GM21390 (cell line): Measurements from ENCODE around the gene TBC1D12.

Experiments
- ATAC-seq: cut with Tn5 transposase; IDR thresholded peaks from one replicate; pipeline ENCODE4 v1.9.1; 2021; ENCODE audit not compliant: unreplicated experiment

The TBC1D12 gene

GRCh38 chr10:94405406-94405805, 3.1 kb downstream of the TBC1D12 start:
- no peak for ATAC-seq

DNA sequence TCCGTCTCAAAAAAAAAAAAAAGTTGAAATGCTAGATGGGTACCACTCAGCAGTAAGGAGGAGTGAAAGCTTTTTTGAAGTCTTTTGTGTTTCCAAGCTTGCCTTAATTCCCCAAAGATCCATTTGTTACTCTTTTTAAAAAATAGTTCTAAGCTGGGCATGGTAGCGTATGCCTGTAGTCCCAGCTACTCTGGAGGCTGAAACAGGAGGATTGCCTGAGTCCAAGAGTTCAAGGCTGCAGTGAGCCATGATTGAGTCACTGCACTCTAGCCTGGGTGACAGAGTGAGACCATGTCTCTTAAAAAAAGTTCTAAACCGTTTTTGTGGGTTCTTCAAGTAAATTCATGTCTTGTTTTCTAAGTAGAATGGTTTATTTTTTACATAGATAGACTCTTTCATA, 5.3 kb downstream of the TBC1D12 start:
- no peak for ATAC-seq

DNA sequence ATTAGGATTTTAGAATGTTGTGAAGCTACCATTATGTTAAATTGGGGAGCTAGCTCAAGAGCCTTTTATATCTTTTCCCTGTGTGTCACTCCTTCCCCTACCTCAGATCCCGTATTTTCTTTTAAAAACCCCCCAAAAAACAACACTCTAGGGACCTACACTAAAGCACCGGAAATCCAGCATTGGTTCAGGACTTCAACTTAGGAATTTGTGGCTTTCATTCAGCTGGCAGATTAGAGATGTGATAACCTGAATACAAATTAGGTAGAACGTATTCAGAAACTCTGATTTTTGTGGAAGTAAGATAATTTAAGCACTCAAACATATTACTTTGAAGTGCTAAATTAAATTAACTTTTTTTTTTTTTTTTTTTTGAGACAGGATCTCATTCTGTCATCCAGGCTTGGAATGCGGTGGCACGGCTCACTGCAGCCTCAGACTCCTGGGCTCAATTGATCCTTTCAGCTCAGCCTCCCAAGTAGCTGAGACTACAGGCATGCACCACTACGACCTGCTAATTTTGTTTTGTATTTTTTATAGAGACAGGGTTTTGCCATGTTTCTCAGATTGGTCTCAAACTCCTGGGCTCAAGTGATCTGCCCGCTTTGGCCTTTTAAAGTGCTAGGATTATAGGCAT, 6.8 kb downstream of the TBC1D12 start:
- ATAC-seq = no peak

GRCh38 chr10:94411304-94411703, 9.0 kb downstream of the TBC1D12 start:
- ATAC-seq = no peak

DNA sequence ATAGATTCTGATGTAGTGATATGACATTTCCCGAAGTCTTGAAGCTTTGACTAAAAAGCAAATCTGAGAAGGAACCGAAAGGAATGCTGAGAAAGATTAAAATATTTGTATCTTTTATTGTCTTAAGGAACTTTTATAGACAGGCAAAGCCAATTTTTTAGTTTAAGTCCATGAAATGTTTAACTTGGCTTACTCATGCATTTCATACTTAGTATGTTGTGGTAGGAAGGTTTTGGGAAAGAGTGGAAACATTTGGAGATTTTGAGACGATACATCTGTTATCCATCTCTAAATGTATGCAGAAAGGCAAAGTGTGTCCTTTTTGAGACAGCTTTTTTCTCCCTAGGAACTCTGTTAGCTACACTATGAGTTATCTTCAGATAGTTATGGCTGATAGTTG, 10.1 kb downstream of the TBC1D12 start:
- ATAC-seq = no peak

- ATAC-seq = no peak
These were observed 11.0 kb downstream of the TBC1D12 start for GRCh38 chr10:94413361-94413760.

DNA sequence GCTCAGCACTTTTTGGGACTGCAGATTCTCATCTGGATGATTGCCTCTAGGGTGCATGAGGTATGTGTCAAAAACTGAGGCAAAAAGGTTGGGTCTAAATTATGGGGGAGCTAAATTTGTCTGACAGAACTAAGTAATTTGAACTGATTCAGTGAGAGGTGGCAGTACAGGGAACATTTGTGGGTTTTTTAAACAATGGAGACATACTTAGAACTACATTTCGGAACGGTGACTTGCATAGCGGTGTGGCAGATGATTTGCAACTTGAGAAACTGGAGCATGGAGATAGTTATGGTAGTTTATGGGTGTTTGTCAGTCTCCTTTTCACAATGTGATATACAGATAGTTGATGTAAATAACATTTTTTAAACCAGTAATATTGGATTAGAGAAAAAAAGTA, 14.6 kb downstream of the TBC1D12 start:
- no peak for ATAC-seq

- no peak for ATAC-seq
These were observed 15.0 kb downstream of the TBC1D12 start for GRCh38 chr10:94417321-94417720.

GRCh38 chr10:94420516-94420915, 18.2 kb downstream of the TBC1D12 start:
- ATAC-seq = no peak

DNA sequence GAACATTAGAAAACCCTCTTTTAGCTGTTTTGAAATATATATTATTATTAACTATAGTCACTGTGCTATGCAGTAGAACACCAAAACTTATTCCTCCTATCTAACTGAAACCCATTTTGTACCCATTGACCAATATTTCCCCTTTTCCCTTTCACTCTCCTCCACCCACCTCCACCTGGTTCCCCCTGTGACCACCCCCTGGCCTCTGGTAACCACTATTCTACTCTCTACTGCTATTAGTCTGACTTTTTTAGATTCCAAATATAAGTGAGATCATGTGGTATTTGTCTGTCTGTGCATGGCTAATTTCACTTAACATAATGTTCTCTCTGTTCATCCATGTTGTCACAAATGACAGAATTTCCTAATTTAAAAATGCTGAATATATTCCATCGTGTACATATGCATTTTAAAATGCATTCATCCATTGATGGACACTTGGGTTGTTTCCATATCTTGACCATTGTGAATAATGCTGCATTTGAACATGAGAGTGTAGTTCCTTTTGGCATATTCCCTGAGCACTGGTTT, 18.7 kb downstream of the TBC1D12 start:
- ATAC-seq = no peak

- no peak for ATAC-seq
These were observed 21.3 kb downstream of the TBC1D12 start for GRCh38 chr10:94423627-94424026.

GRCh38 chr10:94424714-94425337, 22.5 kb downstream of the TBC1D12 start:
- no peak for ATAC-seq

- ATAC-seq = no peak
These were observed 23.6 kb downstream of the TBC1D12 start for GRCh38 chr10:94425942-94426341.

DNA sequence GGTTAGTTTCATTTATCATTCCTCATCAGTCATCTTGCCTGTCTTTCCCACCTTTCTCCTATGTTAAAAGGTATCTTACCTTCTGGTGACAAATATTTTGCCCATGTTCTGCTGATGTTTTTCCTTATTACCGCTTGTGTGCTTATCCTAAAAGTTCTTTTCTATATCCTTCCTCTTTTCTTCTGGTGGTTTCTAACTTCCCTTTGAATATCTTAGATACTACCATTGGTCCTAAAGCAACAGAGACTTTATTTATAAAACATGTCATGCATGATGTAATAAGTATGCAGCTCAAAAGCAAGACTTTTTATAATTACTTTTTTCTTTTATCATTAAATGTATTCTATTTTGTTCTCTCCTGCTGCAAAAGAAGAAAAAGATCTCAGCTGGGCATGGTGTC, 24.8 kb downstream of the TBC1D12 start:
- no peak for ATAC-seq

GRCh38 chr10:94428766-94429707, 26.7 kb downstream of the TBC1D12 start:
- ATAC-seq = no peak

GRCh38 chr10:94430701-94431100, 28.4 kb downstream of the TBC1D12 start:
- ATAC-seq = no peak

- no peak for ATAC-seq
These were observed 30.1 kb downstream of the TBC1D12 start for GRCh38 chr10:94432443-94432842.

- ATAC-seq = no peak
These were observed 37.0 kb downstream of the TBC1D12 start for GRCh38 chr10:94439275-94439861.

DNA sequence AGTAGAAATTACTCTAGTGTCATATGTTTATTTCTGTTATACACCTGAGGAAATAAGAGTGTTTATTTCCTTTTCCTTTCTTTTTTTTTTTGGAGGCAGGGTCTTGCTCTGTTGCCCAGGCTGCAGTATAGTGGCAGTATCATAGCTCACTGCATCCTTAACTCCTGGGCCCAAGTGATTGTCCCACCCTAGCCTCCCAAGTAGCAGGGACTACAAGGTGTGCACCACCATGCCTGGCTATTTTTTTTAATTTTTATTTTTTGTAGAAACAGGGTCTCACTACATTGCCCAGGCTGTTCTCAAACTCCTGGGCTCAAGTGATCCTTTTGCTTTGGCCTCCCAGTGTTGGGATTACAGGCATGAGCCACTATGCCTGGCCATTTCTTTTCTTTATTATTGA, 37.8 kb downstream of the TBC1D12 start:
- ATAC-seq = no peak

- no peak for ATAC-seq
These were observed 40.7 kb downstream of the TBC1D12 start for GRCh38 chr10:94443047-94443446.

- ATAC-seq = no peak
These were observed 41.2 kb downstream of the TBC1D12 start for GRCh38 chr10:94443549-94443948.
